Measurements from ENCODE around the gene GSTT4.
"Not testable (repeated sequence)": the region's sequence is repeated elsewhere in the genome, so short reads cannot be mapped to it uniquely, and the experiment has no call there.

The GSTT4 gene

GRCh38 chr22:23969071-23969470, 36.2 kb downstream of the GSTT4 start:
- H3K27ac ChIP-seq = 0 out of 2 replicates have a peak overlapping the region, but pooled peaks have one; percentile 11
- DNase-seq (ENCODE audit: low spot score) = no peak
- no peak for TF ChIP-seq CTCF (conservative IDR thresholded peaks at IDR 0.05; ENCODE audit: low read depth)
- ChIA-PET POLR2A (ENCODE audit: low non-redundant PET) (no interaction called here), CTCF (no interaction called here)

GRCh38 chr22:23966568-23966967, 38.7 kb downstream of the GSTT4 start, which contains the start of gene DDTL:
TSS of gene DDTL (plus strand) at chr22:23966888. CDS start at chr22:23966915, 27 bp downstream.
- DNase-seq (ENCODE audit: low spot score); CTCF ChIA-PET; POLR2A ChIA-PET (ENCODE audit: low non-redundant PET); H3K27ac ChIP-seq: not testable (repeated sequence)

- CTCF ChIA-PET; DNase-seq (ENCODE audit: low spot score); POLR2A ChIA-PET (ENCODE audit: low non-redundant PET); H3K27ac ChIP-seq: not testable (repeated sequence)
Observed at GRCh38 chr22:23966094-23966493, 39.2 kb downstream of the GSTT4 start.

- CTCF ChIA-PET; DNase-seq (ENCODE audit: low spot score); H3K27ac ChIP-seq; POLR2A ChIA-PET (ENCODE audit: low non-redundant PET): not testable (repeated sequence)
Observed at GRCh38 chr22:23961084-23961771, 44.0 kb downstream of the GSTT4 start, which contains the start of gene GSTT2B. TSS of gene GSTT2B (minus strand) at chr22:23961195. CDS start at chr22:23961131, 64 bp downstream.

GRCh38 chr22:23956301-23956900, 48.9 kb downstream of the GSTT4 start:
- DNase-seq (ENCODE audit: low spot score); CTCF ChIA-PET; H3K27ac ChIP-seq; POLR2A ChIA-PET (ENCODE audit: low non-redundant PET): not testable (repeated sequence)

- POLR2A ChIA-PET (ENCODE audit: low non-redundant PET); H3K27ac ChIP-seq; CTCF ChIA-PET; DNase-seq (ENCODE audit: low spot score): not testable (repeated sequence)
Observed at GRCh38 chr22:23955886-23956285, 49.4 kb downstream of the GSTT4 start.

GRCh38 chr22:23954991-23955305, 50.3 kb downstream of the GSTT4 start:
- H3K27ac ChIP-seq; CTCF ChIA-PET; DNase-seq (ENCODE audit: low spot score); POLR2A ChIA-PET (ENCODE audit: low non-redundant PET): not testable (repeated sequence)

- POLR2A ChIA-PET (ENCODE audit: low non-redundant PET); DNase-seq (ENCODE audit: low spot score); CTCF ChIA-PET; H3K27ac ChIP-seq: not testable (repeated sequence)
Observed at GRCh38 chr22:23954193-23954990, 50.9 kb downstream of the GSTT4 start.

- CTCF ChIA-PET; POLR2A ChIA-PET (ENCODE audit: low non-redundant PET): not testable (repeated sequence)
Observed at GRCh38 chr22:23953485-23953884, 51.8 kb downstream of the GSTT4 start.

GRCh38 chr22:23952794-23953405, 52.4 kb downstream of the GSTT4 start:
- H3K27ac ChIP-seq; POLR2A ChIA-PET (ENCODE audit: low non-redundant PET); DNase-seq (ENCODE audit: low spot score); CTCF ChIA-PET: not testable (repeated sequence)

More at GRCh38 chr22:23953485-23953884, 51.8 kb downstream of the GSTT4 start:
- not testable (repeated sequence) for DNase-seq (ENCODE audit: low spot score); H3K27ac ChIP-seq

GRCh38 chr22:23951383-23951782, 53.9 kb downstream of the GSTT4 start:
- CTCF ChIA-PET; DNase-seq (ENCODE audit: low spot score); H3K27ac ChIP-seq; POLR2A ChIA-PET (ENCODE audit: low non-redundant PET): not testable (repeated sequence)

- CTCF ChIA-PET; POLR2A ChIA-PET (ENCODE audit: low non-redundant PET); DNase-seq (ENCODE audit: low spot score); H3K27ac ChIP-seq: not testable (repeated sequence)
Observed at GRCh38 chr22:23949764-23950163, 55.5 kb downstream of the GSTT4 start.

Data from RWPE1 (cell line).